Gastroesophageal sphincter (tissue), 4 donors: ENCODE results near the gene CCL4L2. TPM values are rescaled to one million over a fixed set of nuclear protein-coding genes. Genes with fewer than 3 reads are reported as not detected.
"Not testable (repeated sequence)": the region's sequence is repeated elsewhere in the genome, so short reads cannot be mapped to it uniquely, and the experiment has no call there.

Experiments used
- ATAC-seq: fragments of 150-250 bp; one replicate; pipeline ENCODE4 v1.9.1; 2016; ENCODE audit warnings: mild to moderate bottlenecking, moderate library complexity
- H3K27ac ChIP-seq, 4 donors: fragments of 200-600 bp; sonication (generic) in 3 of 4; 1 replicate in 3 of 4; 2 replicates in 1 of 4; pipeline ENCODE4 v1.5.1; 2016 to 2019
- H3K27me3 ChIP-seq: fragments of 200-600 bp; sonication (generic); one replicate; pipeline ENCODE4 v1.5.1; 2019
- H3K36me3 ChIP-seq, 2 donors: fragments of 200-600 bp; sonication (generic); one replicate each; pipeline ENCODE4 v1.5.1; 2019; ENCODE audit warnings: control low read depth in 1 of 2
- H3K4me1 ChIP-seq, 3 donors: fragments of 200-600 bp; sonication (generic); 1 replicate in 2 of 3; 2 replicates in 1 of 3; pipeline ENCODE4 v1.5.1; 2016 to 2019; ENCODE audit warnings: control low read depth in 2 of 3
- H3K4me3 ChIP-seq, 2 donors: fragments of 200-600 bp; sonication (generic); one replicate each; pipeline ENCODE4 v1.5.1; 2019; ENCODE audit warnings: mild to moderate bottlenecking in 1 of 2, moderate library complexity in 1 of 2
- H3K9me3 ChIP-seq, 3 donors: fragments of 200-600 bp; sonication (generic); one replicate each; pipeline ENCODE4 v1.5.1; 2017 to 2019; ENCODE audit warnings: control low read depth in 2 of 3
- EP300 ChIP-seq: sonication (generic); formaldehyde crosslinking; IDR thresholded peaks from one replicate; pipeline ENCODE4 v1.6.1; 2017; ENCODE audit warnings: antibody characterized with exemption, mild to moderate bottlenecking
- POLR2A ChIP-seq, 2 donors: fragments of 450-650 bp; IDR thresholded peaks; one replicate each; pipeline ENCODE4 v1.6.1; 2017; ENCODE audit warnings: antibody characterized with exemption in 2 of 2, mild to moderate bottlenecking in 2 of 2, moderate library complexity in 1 of 2
- POLR2AphosphoS5 ChIP-seq: sonication (generic); formaldehyde crosslinking; IDR thresholded peaks from one replicate; pipeline ENCODE4 v1.6.1; 2017; ENCODE audit warnings: antibody characterized with exemption
- WGBS, 2 donors: methylation state at CpG; one replicate each; pipeline ENCODE4 v1.1.5; 2018; ENCODE audit warnings: low coverage in 1 of 2; 5-methylcytosine and 5-hydroxymethylcytosine counted together
- total RNA-seq, 4 donors: library from RNA; depleted of rRNA; stranded (reverse); fragments of >200 nt; gene quantifications; one replicate each; pipeline ENCODE4 v1.1.0, GENCODE V29; 2016
- TF ChIP-seq, protein P1 (sequence below), 4 experiments: fragments of 200-600 bp in 2 of 4; fragments of 450-650 bp in 2 of 4; sonication (generic) in 1 of 4; IDR thresholded peaks; one replicate each; pipeline ENCODE4 v1.5.1; 2017 to 2019; ENCODE audit warnings: antibody characterized with exemption in 4 of 4, mild to moderate bottlenecking in 2 of 4, moderate library complexity in 2 of 4

Gene CCL4L2
- total RNA-seq, 4 donors from 2014 or later = 0.69 TPM; not detected in 3

DNA sequence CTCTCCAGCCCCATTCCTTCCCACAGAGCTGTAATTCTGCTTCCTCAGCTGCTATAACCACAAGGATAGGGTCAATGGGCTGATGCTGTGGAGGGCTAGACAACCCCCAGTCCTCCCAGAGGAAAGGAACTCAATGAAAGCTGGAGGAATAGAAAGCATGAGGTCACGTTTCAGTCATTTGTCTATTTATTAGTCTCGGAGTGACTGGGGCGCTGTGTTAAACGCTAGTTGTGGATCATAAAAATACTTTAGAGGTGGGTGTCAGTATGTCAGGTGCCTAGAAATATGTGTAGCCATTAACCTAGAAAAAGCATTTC lies 13.5 kb upstream of the CCL4L2 start:
- H3K4me3 ChIP-seq = no peak overlapping the region
- H3K27ac ChIP-seq = no peak overlapping the region
- TF ChIP-seq EP300 (no peak), POLR2AphosphoS5 (no peak), POLR2A (IDR thresholded peaks at IDR 0.05) (no peak)
- TF ChIP-seq, protein P1, sequence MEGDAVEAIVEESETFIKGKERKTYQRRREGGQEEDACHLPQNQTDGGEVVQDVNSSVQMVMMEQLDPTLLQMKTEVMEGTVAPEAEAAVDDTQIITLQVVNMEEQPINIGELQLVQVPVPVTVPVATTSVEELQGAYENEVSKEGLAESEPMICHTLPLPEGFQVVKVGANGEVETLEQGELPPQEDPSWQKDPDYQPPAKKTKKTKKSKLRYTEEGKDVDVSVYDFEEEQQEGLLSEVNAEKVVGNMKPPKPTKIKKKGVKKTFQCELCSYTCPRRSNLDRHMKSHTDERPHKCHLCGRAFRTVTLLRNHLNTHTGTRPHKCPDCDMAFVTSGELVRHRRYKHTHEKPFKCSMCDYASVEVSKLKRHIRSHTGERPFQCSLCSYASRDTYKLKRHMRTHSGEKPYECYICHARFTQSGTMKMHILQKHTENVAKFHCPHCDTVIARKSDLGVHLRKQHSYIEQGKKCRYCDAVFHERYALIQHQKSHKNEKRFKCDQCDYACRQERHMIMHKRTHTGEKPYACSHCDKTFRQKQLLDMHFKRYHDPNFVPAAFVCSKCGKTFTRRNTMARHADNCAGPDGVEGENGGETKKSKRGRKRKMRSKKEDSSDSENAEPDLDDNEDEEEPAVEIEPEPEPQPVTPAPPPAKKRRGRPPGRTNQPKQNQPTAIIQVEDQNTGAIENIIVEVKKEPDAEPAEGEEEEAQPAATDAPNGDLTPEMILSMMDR (IDR thresholded peaks at IDR 0.05) = no peak
- ATAC-seq = no peak
- whole genome bisulfite sequencing, 2 donors = 20% methylated on average over 4 of the region's 4 CpGs; no CpG with 5 or more reads in 1 of the 2 donors
- H3K36me3 ChIP-seq = no peaks in the 10 kb centered on the region
- peaks cover 39% of the 10 kb centered on the region for H3K27me3 ChIP-seq
- H3K9me3 ChIP-seq = no peaks in the 10 kb centered on the region
- no peaks in the 10 kb centered on the region for H3K4me1 ChIP-seq

DNA sequence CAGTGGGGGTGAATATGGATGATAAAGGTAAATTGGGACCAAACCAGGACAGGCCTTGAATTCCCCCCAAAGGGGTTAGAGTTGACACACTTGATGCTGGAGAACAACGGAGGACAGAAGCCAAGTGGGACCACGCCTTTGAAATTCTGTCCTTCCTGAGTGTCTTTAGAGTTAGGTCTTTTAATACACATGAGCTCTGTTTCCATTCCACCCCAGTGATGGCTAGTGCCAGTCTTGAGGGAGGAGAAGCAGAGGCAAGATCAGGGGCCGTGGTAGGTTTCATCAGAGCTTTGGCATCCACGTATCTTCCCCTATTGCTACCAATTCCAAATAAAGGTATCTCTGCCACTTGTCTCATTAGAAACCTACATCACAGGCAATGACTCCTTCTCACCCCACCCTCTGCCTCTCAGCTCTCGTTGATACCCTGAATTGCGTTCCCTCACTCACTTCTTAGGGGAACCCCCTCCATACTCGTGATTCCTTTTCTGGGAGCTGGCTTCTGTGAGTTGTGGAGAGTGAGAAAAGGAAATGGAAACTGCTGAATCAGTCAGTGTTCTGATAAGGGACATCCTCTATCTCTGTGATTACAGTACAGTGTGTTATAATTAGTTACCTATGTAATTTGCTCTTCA lies 11.9 kb upstream of the CCL4L2 start:
- ATAC-seq = no peak
- Histone ChIP-seq H3K27me3 (peaks cover 41% of the 10 kb centered on the region), H3K27ac (no peak overlapping the region), H3K9me3 (no peaks in the 10 kb centered on the region), H3K36me3 (no peaks in the 10 kb centered on the region), H3K4me1 (no peaks in the 10 kb centered on the region), H3K4me3 (no peak overlapping the region)
- TF ChIP-seq EP300 (no peak), POLR2AphosphoS5 (no peak), POLR2A (IDR thresholded peaks at IDR 0.05) (no peak)
- TF ChIP-seq, protein P1 (IDR thresholded peaks at IDR 0.05) = no peak
- WGBS, 2 donors = 73 to 75% methylated on average over 7 of the region's 7 CpGs

DNA sequence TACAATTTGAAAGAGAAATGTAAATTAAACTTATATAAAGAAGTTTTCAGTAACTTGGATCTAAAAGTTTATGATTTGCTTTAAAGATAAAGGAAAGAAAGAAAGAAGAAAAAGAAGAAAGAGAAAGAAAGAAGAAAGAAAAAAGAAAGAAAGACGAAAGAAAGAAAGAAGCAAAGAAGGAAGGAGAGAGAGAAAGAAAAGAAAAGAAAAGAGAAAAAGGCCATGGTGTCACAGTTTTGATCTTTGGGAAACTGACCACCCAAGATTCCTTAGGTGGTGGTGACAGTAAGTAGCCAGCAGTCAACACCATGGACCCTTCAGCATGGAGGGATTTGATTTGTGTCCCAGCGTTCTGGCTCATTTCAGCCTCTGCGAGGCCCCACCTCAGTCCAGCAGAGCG lies 9.8 kb upstream of the CCL4L2 start:
- not testable (repeated sequence) for H3K4me1 ChIP-seq, H3K36me3 ChIP-seq, H3K4me3 ChIP-seq, H3K9me3 ChIP-seq, H3K27ac ChIP-seq, ATAC-seq
- H3K27me3 ChIP-seq = peaks cover 28% of the 10 kb centered on the region
- 36 to 100% methylated on average over 1 to 2 of the region's 4 CpGs for WGBS, 2 donors

DNA sequence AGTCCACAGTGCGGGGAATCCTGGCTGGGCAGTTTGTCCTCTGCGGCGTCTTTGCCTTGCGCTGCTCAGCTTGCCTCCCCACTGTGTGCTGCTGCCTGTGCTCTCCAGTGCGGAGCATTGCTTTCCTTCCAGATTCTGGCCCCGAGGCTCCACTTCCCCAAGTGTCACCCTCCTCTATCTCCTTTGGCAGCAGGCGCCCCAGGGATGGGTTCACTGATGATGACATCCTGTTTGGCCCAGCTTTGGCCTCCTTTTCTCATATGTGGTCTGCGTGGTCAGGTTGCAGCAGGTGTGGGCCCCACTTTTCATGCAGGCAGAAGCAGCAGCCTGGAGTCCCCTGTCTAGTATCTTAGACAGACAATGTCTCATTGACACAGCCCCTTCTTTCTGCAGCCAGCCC lies 9.4 kb upstream of the CCL4L2 start:
- H3K36me3 ChIP-seq, H3K27ac ChIP-seq, H3K9me3 ChIP-seq, H3K4me3 ChIP-seq, H3K4me1 ChIP-seq, ATAC-seq: not testable (repeated sequence)
- WGBS, 2 donors = 62% methylated on average over 4 of the region's 8 CpGs; no CpG with 5 or more reads in 1 of the 2 donors
- peaks cover 24% of the 10 kb centered on the region for H3K27me3 ChIP-seq

DNA sequence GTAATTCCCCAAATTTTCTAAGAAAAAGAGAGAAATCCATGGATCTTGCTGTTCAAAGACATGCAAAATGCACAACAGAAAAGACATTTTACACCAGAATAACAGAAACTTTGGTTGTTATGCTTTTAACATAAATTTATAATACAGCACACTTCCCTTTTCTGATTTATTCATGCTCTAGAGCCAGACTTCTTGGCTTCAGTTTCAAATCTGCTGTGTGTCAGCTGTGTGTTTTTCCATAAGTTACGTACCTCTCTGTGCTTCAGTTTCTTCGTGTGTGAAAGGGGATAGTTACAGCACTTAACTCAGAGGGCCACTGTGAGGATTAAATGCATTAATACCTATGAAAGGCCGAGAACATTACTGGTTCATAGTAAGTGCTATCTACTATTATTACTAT lies 7.5 kb upstream of the CCL4L2 start:
- WGBS, 2 donors = 79 to 86% methylated on average over 3 of the region's 3 CpGs
- no peak overlapping the region for H3K27ac ChIP-seq
- ATAC-seq = no peak
- no peaks in the 10 kb centered on the region for H3K36me3 ChIP-seq
- H3K27me3 ChIP-seq = peaks cover 13% of the 10 kb centered on the region
- H3K4me3 ChIP-seq = no peak overlapping the region
- TF ChIP-seq, protein P1 (IDR thresholded peaks at IDR 0.05) = no peak
- TF ChIP-seq EP300 = no peak
- no peak for TF ChIP-seq POLR2A (IDR thresholded peaks at IDR 0.05)
- TF ChIP-seq POLR2AphosphoS5 = no peak
- no peaks in the 10 kb centered on the region for H3K9me3 ChIP-seq
- no peaks in the 10 kb centered on the region for H3K4me1 ChIP-seq

DNA sequence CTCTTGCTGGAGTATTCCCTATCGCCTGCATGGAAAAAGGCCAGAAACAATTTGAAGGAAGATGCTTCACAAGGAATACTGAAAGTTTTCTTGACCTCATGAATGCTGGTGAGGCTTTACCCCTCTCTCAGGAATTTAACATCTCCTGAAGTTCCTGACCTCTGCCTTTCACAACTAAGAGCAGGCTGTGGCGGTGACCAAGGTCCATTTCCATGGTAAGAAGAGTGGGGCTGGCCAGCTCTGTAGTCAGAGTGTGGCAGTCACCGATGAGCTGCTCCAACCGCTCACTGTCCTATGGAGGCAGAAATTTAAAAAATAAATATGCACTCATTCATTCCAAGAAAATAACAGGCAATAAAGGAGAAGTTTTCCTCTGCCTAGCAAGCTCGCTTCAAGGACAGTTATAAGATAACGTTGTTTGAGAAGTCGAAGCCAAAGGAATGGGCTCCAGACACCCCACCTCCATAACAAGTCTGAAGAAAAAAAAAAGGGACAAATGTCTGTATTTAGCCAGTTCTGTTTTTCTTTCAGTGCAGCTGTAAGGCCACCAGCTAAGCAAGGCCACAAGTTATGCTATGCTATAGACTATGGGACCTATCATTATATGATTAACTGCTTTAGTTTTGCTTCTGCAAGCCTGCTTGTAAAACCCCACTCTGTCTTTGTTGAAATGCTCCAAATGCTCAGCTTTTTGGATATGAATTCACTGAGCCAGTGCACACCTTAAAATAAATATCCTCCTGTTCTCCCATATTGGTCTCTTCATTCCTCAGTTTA lies 6.0 kb upstream of the CCL4L2 start:
- Histone ChIP-seq H3K36me3 (no peaks in the 10 kb centered on the region), H3K4me3 (no peak overlapping the region), H3K4me1 (no peaks in the 10 kb centered on the region), H3K27ac (no peak overlapping the region), H3K9me3 (no peaks in the 10 kb centered on the region), H3K27me3 (peaks cover 10% of the 10 kb centered on the region)
- ATAC-seq = no peak
- TF ChIP-seq EP300 (no peak), POLR2A (IDR thresholded peaks at IDR 0.05) (no peak), POLR2AphosphoS5 (no peak)
- TF ChIP-seq, protein P1 (IDR thresholded peaks at IDR 0.05) = no peak
- 54 to 59% methylated on average over 3 to 7 of the region's 7 CpGs for WGBS, 2 donors
